Endothelial cell of umbilical vein (primary cell): ENCODE data around the gene INPP4B. TPM values are rescaled to one million over a fixed set of nuclear protein-coding genes. Genes with fewer than 3 reads are reported as not detected.

Experiments
- BruUV-seq: library from RNA; stranded (reverse); fragments of 400-500 nt; replicated peaks from 2 replicates; lab custom pipeline; 2021; lab: Mats Ljungman, UMichigan
- CTCF ChIA-PET: fragments of 300-600, 350-600 bp; sonication (Branson Sonifier 250); formaldehyde crosslinking; loops from one replicate; lab custom pipeline; 2021; ENCODE audit warnings: antibody characterized with exemption, inconsistent platforms; lab: Charles Lee
- POLR2A ChIA-PET: fragments of 300-600, 350-600 bp; sonication (Branson Sonifier 250); formaldehyde crosslinking; loops from one replicate; lab custom pipeline; 2021; ENCODE audit warnings: antibody characterized with exemption, inconsistent platforms; lab: Charles Lee
- DNase-seq: peaks from one replicate; pipeline ENCODE4 v3.0.0-alpha.2; 2011; ENCODE audit warnings: low read depth, low spot score
- FAIRE-seq: peaks from 2 replicates; lab custom pipeline; 2011; peaks lifted over from hg19 to GRCh38; lab: Jason Lieb, UNC
- H2AFZ ChIP-seq: 2 replicates; pipeline ENCODE4 v1.6.0; 2012; ENCODE audit warnings: low read depth, low read length, control low read depth, inconsistent platforms
- H3K27ac ChIP-seq: 2 replicates; pipeline ENCODE4 v1.5.1; 2011; ENCODE audit warnings: low read depth, mild to moderate bottlenecking, control low read depth, low read length, moderate library complexity; ENCODE audit not compliant: insufficient read depth
- H3K27me3 ChIP-seq, 2 experiments: 2 replicates each; pipeline versions ENCODE4 v1.6.0 to v1.6.1; 2011; ENCODE audit warnings: low read length in 2 of 2, mixed read lengths in 1 of 2; ENCODE audit not compliant: control insufficient read depth in 2 of 2, insufficient read depth in 2 of 2
- H3K36me3 ChIP-seq, 2 experiments: 2 replicates in 1 of 2; 3 replicates in 1 of 2; pipeline ENCODE4 v1.5.1; 2011; ENCODE audit warnings: low read length in 2 of 2, mild to moderate bottlenecking in 1 of 2, moderate library complexity in 1 of 2; ENCODE audit not compliant: control insufficient read depth in 2 of 2, insufficient read depth in 2 of 2; ENCODE audit errors: extremely low read depth in 1 of 2
- H3K4me1 ChIP-seq: 3 replicates; pipeline ENCODE4 v1.5.1; 2011; ENCODE audit warnings: mild to moderate bottlenecking, low read length; ENCODE audit not compliant: control insufficient read depth, insufficient read depth; ENCODE audit errors: extremely low read depth
- H3K4me2 ChIP-seq: 2 replicates; pipeline ENCODE4 v1.6.1; 2011; ENCODE audit warnings: low read length, control low read depth, mixed read lengths; ENCODE audit not compliant: insufficient read depth
- H3K4me3 ChIP-seq, 3 experiments: fragments of 200-600 bp in 1 of 3; sonication (generic), shearing (Covaris generic) in 1 of 3; replicated peaks in 1 of 3; 2 replicates each; pipeline ENCODE4 v1.5.1; 2011 to 2016; ENCODE audit warnings: control low read depth in 3 of 3, low read length in 3 of 3, mild to moderate bottlenecking in 2 of 3, inconsistent platforms in 1 of 3, low read depth in 1 of 3, moderate library complexity in 1 of 3; ENCODE audit not compliant: insufficient read depth in 1 of 3
- H3K79me2 ChIP-seq: 2 replicates; pipeline ENCODE4 v1.6.0; 2012; ENCODE audit warnings: low read length, inconsistent platforms; ENCODE audit not compliant: control insufficient read depth, insufficient read depth
- H3K9ac ChIP-seq: replicated peaks from 2 replicates; pipeline ENCODE3; 2011; ENCODE audit warnings: low read length, control low read depth; ENCODE audit not compliant: insufficient read depth; ENCODE audit errors: extremely low read depth
- H3K9me1 ChIP-seq: replicated peaks from 3 replicates; pipeline ENCODE4 v1.6.0; 2011; ENCODE audit warnings: mild to moderate bottlenecking, low read length; ENCODE audit not compliant: control insufficient read depth, insufficient read depth; ENCODE audit errors: extremely low read depth
- H3K9me3 ChIP-seq: replicated peaks from 2 replicates; pipeline ENCODE4 v1.5.1; 2012; ENCODE audit warnings: low read length, inconsistent platforms; ENCODE audit not compliant: control insufficient read depth, insufficient read depth
- H4K20me1 ChIP-seq: replicated peaks from 2 replicates; pipeline ENCODE3; 2011; ENCODE audit warnings: mild to moderate bottlenecking, low read length; ENCODE audit not compliant: control insufficient read depth, insufficient read depth; ENCODE audit errors: extremely low read depth
- EZH2 ChIP-seq: IDR thresholded peaks from 2 replicates; pipeline ENCODE4 v1.6.1; 2012; ENCODE audit warnings: borderline replicate concordance, low read depth, mild to moderate bottlenecking, moderate library complexity, low read length, inconsistent platforms; ENCODE audit not compliant: severe bottlenecking
- FOS ChIP-seq: IDR thresholded peaks from 2 replicates; pipeline ENCODE4 v1.6.1; 2011; ENCODE audit warnings: mild to moderate bottlenecking, low read length, moderate library complexity, borderline replicate concordance; ENCODE audit not compliant: insufficient read depth
- JUN ChIP-seq: IDR thresholded peaks from 2 replicates; pipeline ENCODE4 v1.6.1; 2011; ENCODE audit warnings: borderline replicate concordance, low read depth; ENCODE audit not compliant: insufficient read length, insufficient read depth
- MYC ChIP-seq: IDR thresholded peaks from one replicate; pipeline ENCODE4 v1.6.1; 2011; ENCODE audit warnings: mild to moderate bottlenecking, low read depth, low read length
- POLR2AphosphoS5 ChIP-seq: IDR thresholded peaks from 2 replicates; pipeline ENCODE4 v1.6.1; 2012; ENCODE audit warnings: low read depth, mild to moderate bottlenecking, control low read depth, low read length, moderate library complexity; ENCODE audit not compliant: insufficient read depth
- dilution Hi-C: fragments of 300-500 bp; cut with MboI; formaldehyde crosslinking; loops from one replicate; pipeline ENCODE4 v1.15.0; 2019; ENCODE audit warnings: low sequenced_read_pairs; ENCODE audit not compliant: extremely low pct_ligation_motif_present
- intact Hi-C: fragments of 100-400 bp; cut with micrococcal nuclease; formaldehyde crosslinking; loops from one replicate; pipeline ENCODE4 v1.10.0; 2022
- polyA plus RNA-seq, 4 experiments: library from polyadenylated mRNA; depleted of rRNA in 3 of 4; stranded (reverse) in 3 of 4; unstranded in 1 of 4; fragments of >200 nt; gene quantifications; 2 replicates each; pipeline versions ENCODE4 v1.2.1 to v1.2.3, GENCODE V29; 2011 to 2012; ENCODE audit warnings: missing spikeins in 1 of 4
- total RNA-seq: library from RNA; stranded (reverse); gene quantifications from 2 replicates; pipeline ENCODE4 v1.2.3, GENCODE V29; 2021
- TF ChIP-seq, protein P1 (sequence below), 2 donors: IDR thresholded peaks; 1 replicate in 1 of 2; 2 replicates in 1 of 2; pipeline ENCODE4 v1.5.1; 2011; ENCODE audit warnings: low read length in 2 of 2, mild to moderate bottlenecking in 2 of 2, moderate library complexity in 2 of 2, control low read depth in 1 of 2, inconsistent platforms in 1 of 2, low read depth in 1 of 2; ENCODE audit not compliant: insufficient read depth in 1 of 2; ENCODE audit errors: extremely low read depth in 1 of 2
- TF ChIP-seq, protein P2 (sequence below): IDR thresholded peaks from 2 replicates; pipeline ENCODE4 v1.6.1; 2011; ENCODE audit not compliant: insufficient read depth, insufficient read length

The INPP4B gene
- total and polyA plus RNA-seq, 2 donors (not counting 3 experiments of a cell fraction or from before 2014, with no cell fraction given), result 0.41 to 3.1 TPM

DNA sequence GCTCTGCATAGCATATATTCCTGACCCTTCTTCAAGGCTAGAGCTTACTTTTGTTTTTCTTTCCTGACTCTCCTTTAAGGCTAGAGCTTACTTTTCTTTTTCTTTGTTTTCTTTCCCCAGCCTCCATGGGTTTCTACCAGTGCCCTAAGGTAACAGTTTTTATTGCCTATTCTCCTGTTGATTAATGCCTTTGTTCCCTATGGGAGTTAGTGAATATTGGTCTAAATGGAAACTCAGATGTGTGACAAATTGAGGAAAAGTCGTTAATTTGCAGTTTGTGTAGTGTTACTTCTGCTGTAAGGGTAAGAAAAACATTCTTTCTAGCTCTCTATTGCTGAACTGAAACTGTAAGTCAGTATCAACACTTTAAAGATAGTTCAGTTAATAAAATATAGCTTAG is 851.0 kb downstream of the INPP4B start:
- Histone ChIP-seq H3K4me1 (no peaks in the 10 kb centered on the region), H3K9me3 (no peaks in the 10 kb centered on the region), H3K36me3 (no peaks in the 10 kb centered on the region), H3K4me2 (no peak overlapping the region), H4K20me1 (no peaks in the 10 kb centered on the region), H2AFZ (no peak overlapping the region), H3K27ac (no peak overlapping the region), H3K9me1 (no peaks in the 10 kb centered on the region), H3K27me3 (no peaks in the 10 kb centered on the region), H3K4me3 (no peak overlapping the region), H3K79me2 (no peaks in the 10 kb centered on the region), H3K9ac (no peak overlapping the region)
- DNase-seq, result peak; percentile 9
- CTCF ChIA-PET, result interaction anchor here (1.4 kb wide), 1 partner anchor 8 kb away, joined by 6 read pairs; no protein-coding TSS in a partner anchor
- TF ChIP-seq FOS, result no peak
- no peak for TF ChIP-seq EZH2
- TF ChIP-seq, protein P1, sequence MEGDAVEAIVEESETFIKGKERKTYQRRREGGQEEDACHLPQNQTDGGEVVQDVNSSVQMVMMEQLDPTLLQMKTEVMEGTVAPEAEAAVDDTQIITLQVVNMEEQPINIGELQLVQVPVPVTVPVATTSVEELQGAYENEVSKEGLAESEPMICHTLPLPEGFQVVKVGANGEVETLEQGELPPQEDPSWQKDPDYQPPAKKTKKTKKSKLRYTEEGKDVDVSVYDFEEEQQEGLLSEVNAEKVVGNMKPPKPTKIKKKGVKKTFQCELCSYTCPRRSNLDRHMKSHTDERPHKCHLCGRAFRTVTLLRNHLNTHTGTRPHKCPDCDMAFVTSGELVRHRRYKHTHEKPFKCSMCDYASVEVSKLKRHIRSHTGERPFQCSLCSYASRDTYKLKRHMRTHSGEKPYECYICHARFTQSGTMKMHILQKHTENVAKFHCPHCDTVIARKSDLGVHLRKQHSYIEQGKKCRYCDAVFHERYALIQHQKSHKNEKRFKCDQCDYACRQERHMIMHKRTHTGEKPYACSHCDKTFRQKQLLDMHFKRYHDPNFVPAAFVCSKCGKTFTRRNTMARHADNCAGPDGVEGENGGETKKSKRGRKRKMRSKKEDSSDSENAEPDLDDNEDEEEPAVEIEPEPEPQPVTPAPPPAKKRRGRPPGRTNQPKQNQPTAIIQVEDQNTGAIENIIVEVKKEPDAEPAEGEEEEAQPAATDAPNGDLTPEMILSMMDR (IDR thresholded peaks at IDR 0.05; ENCODE audit: extremely low read depth in 1 of 2, insufficient read depth in 1 of 2, low read depth in 1 of 2, low read length in 2 of 2), result no peak
- TF ChIP-seq POLR2AphosphoS5, result no peak
- no peak for TF ChIP-seq JUN
- TF ChIP-seq MYC, result no peak
- TF ChIP-seq, protein P2, sequence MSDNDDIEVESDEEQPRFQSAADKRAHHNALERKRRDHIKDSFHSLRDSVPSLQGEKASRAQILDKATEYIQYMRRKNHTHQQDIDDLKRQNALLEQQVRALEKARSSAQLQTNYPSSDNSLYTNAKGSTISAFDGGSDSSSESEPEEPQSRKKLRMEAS, result no peak
- intact Hi-C loops (no loop called here), dilution Hi-C loops (no loop called here)
- BruUV-seq, result no TSS peak
- FAIRE-seq, result no peak
- POLR2A ChIA-PET, result no interaction called here
